K562 (cell line): ENCODE data around the gene LAMC1. TPM values are rescaled to one million over a fixed set of nuclear protein-coding genes. Genes with fewer than 3 reads are reported as not detected.

Experiments
- ATAC-seq: fragments of 200-7000 bp; cut with Tn5 transposase; 3 replicates; pipeline ENCODE4 v1.9.1; 2020; ENCODE audit warnings: moderate library complexity
- BruUV-seq: library from RNA; stranded (reverse); fragments of 400-500 nt; replicated peaks from 2 replicates; lab custom pipeline; 2021; lab: Mats Ljungman, UMichigan
- CTCF ChIA-PET: fragments of 300-600 bp; formaldehyde crosslinking; extraction: SDS; loops from one replicate; lab custom pipeline; 2021; ENCODE audit warnings: low intra/inter-chr PET ratio; lab: Yijun Ruan, JAX
- POLR2A ChIA-PET: fragments of 300-600, 350-650 bp; sonication (Branson Sonifier 250); formaldehyde crosslinking; extraction: SDS; loops from one replicate; lab custom pipeline; 2021; ENCODE audit warnings: antibody characterized with exemption, inconsistent platforms; lab: Yijun Ruan, JAX
- DNase-seq, 4 experiments: peaks; one replicate each; pipeline versions ENCODE4 v3.0.0 to v3.0.0-alpha.2; 2011 to 2018; ENCODE audit warnings: low spot score in 3 of 4, mixed read lengths in 3 of 4; ENCODE audit errors: extremely low read depth in 1 of 4
- FAIRE-seq: peaks from 2 replicates; lab custom pipeline; 2011; peaks lifted over from hg19 to GRCh38; lab: Jason Lieb, UNC
- H2AFZ ChIP-seq: 2 replicates; pipeline ENCODE4 v1.6.0; 2011; ENCODE audit warnings: low read depth, low read length, control low read depth, inconsistent platforms
- H3K27ac ChIP-seq: fragments of 200-600 bp; 3 replicates; pipeline ENCODE4 v1.8.0; 2011; ENCODE audit warnings: low read depth, mild to moderate bottlenecking, control low read depth, inconsistent platforms, low read length, moderate library complexity, mixed read lengths; ENCODE audit errors: extremely low read depth
- H3K27me3 ChIP-seq, 2 experiments: fragments of 300-600 bp in 1 of 2; 2 replicates in 1 of 2; 3 replicates in 1 of 2; pipeline versions ENCODE4 v1.6.0 to v1.8.0; 2011; ENCODE audit warnings: inconsistent platforms in 2 of 2, low read length in 2 of 2, mild to moderate bottlenecking in 1 of 2, mixed read lengths in 1 of 2, moderate library complexity in 1 of 2; ENCODE audit not compliant: control insufficient read depth in 2 of 2, insufficient read depth in 2 of 2
- H3K36me3 ChIP-seq: fragments of 300-600 bp; 3 replicates; pipeline ENCODE4 v1.8.0; 2011; ENCODE audit warnings: mild to moderate bottlenecking, low read length, inconsistent platforms; ENCODE audit not compliant: control insufficient read depth, insufficient read depth
- H3K4me1 ChIP-seq, 2 experiments: fragments of 200-600 bp in 1 of 2; replicated peaks in 1 of 2; 2 replicates in 1 of 2; 3 replicates in 1 of 2; pipeline versions ENCODE4 v1.5.1 to v1.8.0; 2011; ENCODE audit warnings: inconsistent platforms in 2 of 2, low read length in 2 of 2, mild to moderate bottlenecking in 1 of 2, mixed read lengths in 1 of 2, moderate library complexity in 1 of 2; ENCODE audit not compliant: control insufficient read depth in 2 of 2, insufficient read depth in 2 of 2
- H3K4me2 ChIP-seq: 2 replicates; pipeline ENCODE4 v1.6.1; 2011; ENCODE audit warnings: low read length, control low read depth, inconsistent platforms, mixed read lengths; ENCODE audit not compliant: insufficient read depth
- H3K4me3 ChIP-seq: fragments of 200-600 bp; sonication (generic), shearing (Covaris generic); 2 replicates; pipeline ENCODE4 v1.5.1; 2016; ENCODE audit warnings: control low read depth, inconsistent platforms
- H3K79me2 ChIP-seq: fragments of 200-600 bp; 3 replicates; pipeline ENCODE4 v1.8.0; 2011; ENCODE audit warnings: low read length, inconsistent platforms; ENCODE audit not compliant: control insufficient read depth, insufficient read depth
- H3K9ac ChIP-seq, 2 experiments: 2 replicates each; pipeline versions ENCODE4 v1.6.0 to v1.6.1; 2011; ENCODE audit warnings: low read depth in 2 of 2, low read length in 2 of 2, control low read depth in 1 of 2, inconsistent platforms in 1 of 2, mild to moderate bottlenecking in 1 of 2, mixed read lengths in 1 of 2; ENCODE audit not compliant: insufficient read depth in 1 of 2
- H3K9me1 ChIP-seq: one replicate; pipeline ENCODE4 v1.6.0; 2011; ENCODE audit warnings: inconsistent platforms, mild to moderate bottlenecking, low read length, moderate library complexity; ENCODE audit not compliant: control insufficient read depth, insufficient read depth
- H3K9me3 ChIP-seq: replicated peaks from 2 replicates; pipeline ENCODE4 v1.5.1; 2011; ENCODE audit warnings: low read depth, low read length, inconsistent platforms; ENCODE audit not compliant: control insufficient read depth, insufficient read depth
- H4K20me1 ChIP-seq: replicated peaks from 2 replicates; pipeline ENCODE4 v1.6.1; 2011; ENCODE audit warnings: low read length, inconsistent platforms, mixed read lengths; ENCODE audit not compliant: control insufficient read depth, insufficient read depth
- BCLAF1 ChIP-seq, 2 experiments: fragments of 450-650 bp in 1 of 2; IDR thresholded peaks; 2 replicates each; pipeline ENCODE4 v1.6.1; 2011 to 2017; ENCODE audit warnings: low read depth in 2 of 2, antibody characterized with exemption in 1 of 2, borderline replicate concordance in 1 of 2, low read length in 1 of 2, mild to moderate bottlenecking in 1 of 2, mixed read lengths in 1 of 2; ENCODE audit not compliant: control insufficient read depth in 1 of 2
- CTBP1 ChIP-seq: fragments of 450-650 bp; IDR thresholded peaks from 2 replicates; pipeline ENCODE4 v1.6.1; 2016; ENCODE audit warnings: borderline replicate concordance
- ERF ChIP-seq: fragments of 450-650 bp; formaldehyde crosslinking; IDR thresholded peaks from 2 replicates; pipeline ENCODE4 v1.4.0; 2020; ENCODE audit warnings: mild to moderate bottlenecking, mixed read lengths
- ESRRB ChIP-seq: fragments of 250-450 bp; sonication (Bioruptor Pico); IDR thresholded peaks from 2 replicates; pipeline ENCODE4 v1.5.0; 2020; ENCODE audit warnings: mild to moderate bottlenecking, moderate library complexity, borderline replicate concordance
- NFE2L1 ChIP-seq: fragments of 450-650 bp; IDR thresholded peaks from 2 replicates; pipeline ENCODE4 v1.6.1; 2016; ENCODE audit warnings: missing genetic modification characterization, low read depth, mild to moderate bottlenecking, missing compliant biosample characterization, moderate library complexity, borderline replicate concordance
- PRMT5 ChIP-seq: sonication (generic); formaldehyde crosslinking; IDR thresholded peaks from 2 replicates; pipeline ENCODE4 v1.5.0; 2020; ENCODE audit warnings: missing genetic modification reagents
- RBM14 ChIP-seq: fragments of 200-400 bp; formaldehyde crosslinking; IDR thresholded peaks from 2 replicates; pipeline ENCODE4 v1.6.1; 2018; ENCODE audit warnings: low read depth, mild to moderate bottlenecking, low read length, moderate library complexity, borderline replicate concordance; ENCODE audit not compliant: insufficient read depth
- THAP12 ChIP-seq: fragments of 250-450 bp; sonication (Bioruptor Pico); IDR thresholded peaks from 2 replicates; pipeline ENCODE4 v1.9.0; 2021; ENCODE audit warnings: mild to moderate bottlenecking, inconsistent platforms
- ZBTB17 ChIP-seq: fragments of 450-650 bp; formaldehyde crosslinking; IDR thresholded peaks from 2 replicates; pipeline ENCODE4 v1.4.0; 2020; ENCODE audit warnings: mild to moderate bottlenecking
- WGBS: fragments of 100-300 bp; shearing (Covaris generic); methylation state at CpG from one replicate; pipeline ENCODE4 v1.1.6; 2016; ENCODE audit warnings: low coverage, mixed read lengths; ENCODE audit not compliant: insufficient coverage; ENCODE audit errors: missing lambda C conversion rate; 5-methylcytosine and 5-hydroxymethylcytosine counted together
- in situ Hi-C: fragments of 300-500 bp; cut with MboI; formaldehyde crosslinking; loops from 4 replicates; pipeline ENCODE4 v1.15.0; 2018; ENCODE audit warnings: inconsistent platforms, mixed read lengths
- intact Hi-C: fragments of 100-400 bp; cut with micrococcal nuclease; formaldehyde crosslinking; loops from 2 replicates; pipeline ENCODE4 v1.14.2; 2022
- polyA plus RNA-seq, 8 experiments: library from polyadenylated mRNA; depleted of rRNA in 4 of 8; stranded (reverse) in 5 of 8; unstranded in 3 of 8; fragments of >200 nt; fragmentation: Nextera tagmentation in 2 of 8; fragmentation: Illumina TruSeq in 1 of 8; extraction: Ambion mirVana in 2 of 8; extraction: Trizol in 1 of 8; gene quantifications; 2 replicates each; pipeline versions ENCODE4 v1.2.1 to v1.2.3, GENCODE V29; 2011 to 2014; ENCODE audit warnings: inconsistent platforms in 1 of 8, missing spikeins in 1 of 8
- total RNA-seq, 7 experiments: library from RNA; depleted of rRNA in 6 of 7; stranded (reverse); fragments of >200 nt in 6 of 7; fragmentation: Illumina TruSeq in 2 of 7; extraction: Trizol in 2 of 7; gene quantifications; 2 replicates each; pipeline versions ENCODE4 v1.2.1 to v1.2.3, GENCODE V29; 2011 to 2021; ENCODE audit warnings: low replicate concordance in 1 of 7

The LAMC1 gene
- total and polyA plus RNA-seq, 9 of the 15 experiments (the other 6 are each of a cell fraction or from before 2014, with no cell fraction given): 0.07 to 0.71 (median 0.13) TPM; not detected in 2

- Histone ChIP-seq H3K4me1 (peaks cover 0 to 6% of the 10 kb centered on the region in 2 experiments; a peak in 1 of 5 replicates), H3K9me3 (no peaks in the 10 kb centered on the region), H3K27ac (no peak within 1 kb of the TSS), H4K20me1 (no peaks in the 10 kb centered on the region), H2AFZ (no peak within 1 kb of the TSS), H3K36me3 (no peaks in the 10 kb centered on the region), H3K4me3 (no peak within 1 kb of the TSS), H3K9me1 (no peaks in the 10 kb centered on the region), H3K4me2 (no peak within 1 kb of the TSS), H3K27me3 (peaks cover 11 to 17% of the 10 kb centered on the region in 2 experiments; a peak in 4 of 5 replicates), H3K79me2 (no peaks in the 10 kb centered on the region), H3K9ac (peak within 1 kb of the TSS in 1 of 2 experiments; percentile 39; a peak in 1 of 4 replicates)
- CTCF ChIA-PET: no interaction called here
- BruUV-seq: no TSS peak
- WGBS: 1% methylated on average over 30 of the region's 30 CpGs
- POLR2A ChIA-PET: no interaction called here
- TF ChIP-seq NFE2L1 (tag): no peak
- DNase-seq: no peak
- FAIRE-seq: no peak
- peak; percentile 81 for ATAC-seq
- intact Hi-C loops (no loop called here), in situ Hi-C loops (no loop called here)
Measured at GRCh38 chr1:183185941-183186490, 162.8 kb downstream of the LAMC1 start, which contains the start of gene LAMC2. LAMC2 (plus strand) TSS chr1:183186264; CDS start chr1:183186353, 89 bp downstream.

- H3K9ac ChIP-seq: no peak overlapping the region
- H3K79me2 ChIP-seq: no peaks in the 10 kb centered on the region
- H3K36me3 ChIP-seq: no peaks in the 10 kb centered on the region
- CTCF ChIA-PET: no interaction called here
- no peak overlapping the region for H3K4me2 ChIP-seq
- 0% methylated on average over 4 of the region's 4 CpGs for WGBS
- DNase-seq: no peak
- no peak overlapping the region for H3K4me3 ChIP-seq
- peaks cover 0 to 6% of the 10 kb centered on the region in 2 experiments; a peak in 1 of 5 replicates for H3K4me1 ChIP-seq
- H4K20me1 ChIP-seq: no peaks in the 10 kb centered on the region
- in situ Hi-C loops: no loop called here
- H3K27me3 ChIP-seq: peaks cover 11 to 17% of the 10 kb centered on the region in 2 experiments; a peak in 4 of 5 replicates
- no peaks in the 10 kb centered on the region for H3K9me3 ChIP-seq
- H3K9me1 ChIP-seq: no peaks in the 10 kb centered on the region
- H3K27ac ChIP-seq: no peak overlapping the region
- POLR2A ChIA-PET: no interaction called here
- no peak overlapping the region for H2AFZ ChIP-seq
- no peak for ATAC-seq
- intact Hi-C loops: no loop called here
- no peak for FAIRE-seq
- no TSS peak for BruUV-seq
- no peak for TF ChIP-seq ZBTB17 (CRISPR knock-in tag)
- no peak for TF ChIP-seq PRMT5 (CRISPR knock-in tag)
- TF ChIP-seq ESRRB (CRISPR knock-in tag): no peak
- TF ChIP-seq RBM14: no peak
- no peak for TF ChIP-seq THAP12 (CRISPR knock-in tag)
- TF ChIP-seq BCLAF1 (IDR thresholded peaks at IDR 0.05; ENCODE audit: borderline replicate concordance in 1 of 2, control insufficient read depth in 1 of 2, low read depth in 2 of 2, low read length in 1 of 2): no peak
- no peak for TF ChIP-seq ERF (CRISPR knock-in tag)
- no peak for TF ChIP-seq CTBP1
Measured at GRCh38 chr1:183186841-183187240, 163.6 kb downstream of the LAMC1 start.
